GM21423 (cell line): ENCODE measurements around the gene GPR87.

Experiments
- ATAC-seq: cut with Tn5 transposase; IDR thresholded peaks from one replicate; pipeline ENCODE4 v1.9.1; 2021; ENCODE audit warnings: mild to moderate bottlenecking, moderate library complexity; ENCODE audit not compliant: unreplicated experiment

Gene GPR87

GRCh38 chr3:151318313-151318712 lies 1.7 kb upstream of the GPR87 start:
- no peak for ATAC-seq

GRCh38 chr3:151315846-151316245 lies 774 bp downstream of the GPR87 start:
- ATAC-seq, result no peak

- ATAC-seq, result no peak
Measured at GRCh38 chr3:151315136-151315535, 1.5 kb downstream of the GPR87 start.

GRCh38 chr3:151314593-151314992 lies 2.0 kb downstream of the GPR87 start:
- ATAC-seq, result no peak

GRCh38 chr3:151314137-151314536 lies 2.5 kb downstream of the GPR87 start:
- no peak for ATAC-seq

- no peak for ATAC-seq
Measured at GRCh38 chr3:151312972-151313371, 3.6 kb downstream of the GPR87 start.

- no peak for ATAC-seq
Measured at GRCh38 chr3:151309566-151309965, 7.1 kb downstream of the GPR87 start.

GRCh38 chr3:151307583-151308488 lies 8.8 kb downstream of the GPR87 start:
- no peak for ATAC-seq

GRCh38 chr3:151307131-151307530 lies 9.5 kb downstream of the GPR87 start:
- ATAC-seq, result no peak

GRCh38 chr3:151306168-151306810 lies 10.3 kb downstream of the GPR87 start:
- no peak for ATAC-seq

GRCh38 chr3:151305775-151306151 lies 10.9 kb downstream of the GPR87 start:
- ATAC-seq, result no peak

GRCh38 chr3:151305060-151305774 lies 11.4 kb downstream of the GPR87 start:
- ATAC-seq, result no peak

GRCh38 chr3:151303751-151304150 lies 12.9 kb downstream of the GPR87 start:
- ATAC-seq, result no peak

GRCh38 chr3:151301787-151302186 lies 14.8 kb downstream of the GPR87 start:
- no peak for ATAC-seq

- ATAC-seq, result no peak
Measured at GRCh38 chr3:151300539-151300938, 16.1 kb downstream of the GPR87 start.

- no peak for ATAC-seq
Measured at GRCh38 chr3:151299006-151299405, 17.6 kb downstream of the GPR87 start.

- ATAC-seq, result no peak
Measured at GRCh38 chr3:151297429-151297828, 19.2 kb downstream of the GPR87 start.

- ATAC-seq, result no peak
Measured at GRCh38 chr3:151296226-151296625, 20.4 kb downstream of the GPR87 start.

- no peak for ATAC-seq
Measured at GRCh38 chr3:151293127-151293526, 23.5 kb downstream of the GPR87 start.

GRCh38 chr3:151290673-151291072 lies 25.9 kb downstream of the GPR87 start:
- no peak for ATAC-seq

- no peak for ATAC-seq
Measured at GRCh38 chr3:151289445-151289844, 27.2 kb downstream of the GPR87 start.

GRCh38 chr3:151285940-151286339 lies 30.7 kb downstream of the GPR87 start:
- no peak for ATAC-seq
